AG04450 (cell line): Measurements from ENCODE around the gene VPS37C. TPM values are rescaled to one million over a fixed set of nuclear protein-coding genes. Genes with fewer than 3 reads are reported as not detected.

Experiments used
- CTCF ChIA-PET: fragments of 300-600, 350-600 bp; formaldehyde crosslinking; extraction: SDS; loops from one replicate; lab custom pipeline; 2022; ENCODE audit warnings: antibody characterized with exemption, inconsistent platforms; lab: Charles Lee
- POLR2A ChIA-PET: fragments of 350-600 bp; formaldehyde crosslinking; extraction: SDS; loops from one replicate; lab custom pipeline; 2021; ENCODE audit warnings: antibody characterized with exemption, inconsistent platforms; lab: Yijun Ruan, JAX
- DNase-seq: peaks from one replicate; pipeline ENCODE4 v3.0.0-alpha.2; 2011; ENCODE audit warnings: low read depth, low spot score
- H3K27ac ChIP-seq: one replicate; pipeline ENCODE4 v1.5.1; 2012; ENCODE audit warnings: low read depth, low read length, control low read depth
- H3K27me3 ChIP-seq: one replicate; pipeline ENCODE4 v1.6.0; 2012; ENCODE audit warnings: low read length; ENCODE audit not compliant: control insufficient read depth, insufficient read depth
- H3K4me3 ChIP-seq: 2 replicates; pipeline ENCODE4 v1.5.1; 2011; ENCODE audit warnings: mild to moderate bottlenecking, low read depth, low read length, control low read depth
- H3K9me3 ChIP-seq: 2 replicates; pipeline ENCODE4 v1.5.1; 2012; ENCODE audit warnings: low read length; ENCODE audit not compliant: control insufficient read depth, insufficient read depth
- polyA plus RNA-seq: library from polyadenylated mRNA; depleted of rRNA; stranded (reverse); fragments of >200 nt; gene quantifications from 2 replicates; pipeline ENCODE4 v1.2.3, GENCODE V29; 2011
- TF ChIP-seq, protein P1 (sequence below): IDR thresholded peaks from 2 replicates; pipeline ENCODE4 v1.5.1; 2011; ENCODE audit warnings: low read depth, low read length, control low read depth, inconsistent platforms

Gene VPS37C
- polyA plus RNA-seq, 1 experiment = 10.9 TPM

DNA sequence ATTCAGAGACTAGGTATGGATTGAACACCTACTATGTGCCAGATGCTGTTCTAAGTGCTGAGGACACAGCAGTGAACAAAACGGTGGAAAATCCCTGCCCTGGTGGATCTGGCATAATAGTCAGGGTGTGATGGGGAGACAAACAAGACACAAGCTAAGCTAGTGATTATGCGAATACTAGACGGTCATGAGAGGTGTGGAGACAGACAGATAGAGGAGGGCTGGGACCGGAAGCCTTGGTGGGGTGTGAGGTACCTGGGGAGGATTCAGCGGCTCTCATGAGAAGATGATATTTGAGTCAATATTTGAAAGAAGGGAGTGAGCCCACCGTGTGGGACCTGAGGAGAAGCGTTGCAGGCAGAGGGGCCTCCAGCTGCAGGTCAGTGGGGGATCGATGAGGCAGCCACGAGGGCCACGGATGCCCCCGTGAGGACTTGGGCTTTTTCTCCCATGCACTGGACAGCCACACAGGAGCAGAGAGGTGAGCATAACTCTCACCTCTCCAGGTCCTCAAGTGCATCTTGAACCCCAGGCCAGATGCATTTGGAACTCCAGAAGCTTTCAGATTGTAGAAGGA is 54.2 kb downstream of the VPS37C start:
- TF ChIP-seq, protein P1, sequence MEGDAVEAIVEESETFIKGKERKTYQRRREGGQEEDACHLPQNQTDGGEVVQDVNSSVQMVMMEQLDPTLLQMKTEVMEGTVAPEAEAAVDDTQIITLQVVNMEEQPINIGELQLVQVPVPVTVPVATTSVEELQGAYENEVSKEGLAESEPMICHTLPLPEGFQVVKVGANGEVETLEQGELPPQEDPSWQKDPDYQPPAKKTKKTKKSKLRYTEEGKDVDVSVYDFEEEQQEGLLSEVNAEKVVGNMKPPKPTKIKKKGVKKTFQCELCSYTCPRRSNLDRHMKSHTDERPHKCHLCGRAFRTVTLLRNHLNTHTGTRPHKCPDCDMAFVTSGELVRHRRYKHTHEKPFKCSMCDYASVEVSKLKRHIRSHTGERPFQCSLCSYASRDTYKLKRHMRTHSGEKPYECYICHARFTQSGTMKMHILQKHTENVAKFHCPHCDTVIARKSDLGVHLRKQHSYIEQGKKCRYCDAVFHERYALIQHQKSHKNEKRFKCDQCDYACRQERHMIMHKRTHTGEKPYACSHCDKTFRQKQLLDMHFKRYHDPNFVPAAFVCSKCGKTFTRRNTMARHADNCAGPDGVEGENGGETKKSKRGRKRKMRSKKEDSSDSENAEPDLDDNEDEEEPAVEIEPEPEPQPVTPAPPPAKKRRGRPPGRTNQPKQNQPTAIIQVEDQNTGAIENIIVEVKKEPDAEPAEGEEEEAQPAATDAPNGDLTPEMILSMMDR = no peak
- no peak for DNase-seq
- Histone ChIP-seq H3K27me3 (peaks cover 9% of the 10 kb centered on the region), H3K4me3 (no peak overlapping the region), H3K9me3 (peaks cover 6% of the 10 kb centered on the region; the same call in 1 of the 2 replicates), H3K27ac (no peak overlapping the region)
- ChIA-PET CTCF (interaction anchor here (1.4 kb wide), 1 partner anchor 22 kb away, joined by 4 read pairs; no protein-coding TSS in a partner anchor), POLR2A (no interaction called here)

DNA sequence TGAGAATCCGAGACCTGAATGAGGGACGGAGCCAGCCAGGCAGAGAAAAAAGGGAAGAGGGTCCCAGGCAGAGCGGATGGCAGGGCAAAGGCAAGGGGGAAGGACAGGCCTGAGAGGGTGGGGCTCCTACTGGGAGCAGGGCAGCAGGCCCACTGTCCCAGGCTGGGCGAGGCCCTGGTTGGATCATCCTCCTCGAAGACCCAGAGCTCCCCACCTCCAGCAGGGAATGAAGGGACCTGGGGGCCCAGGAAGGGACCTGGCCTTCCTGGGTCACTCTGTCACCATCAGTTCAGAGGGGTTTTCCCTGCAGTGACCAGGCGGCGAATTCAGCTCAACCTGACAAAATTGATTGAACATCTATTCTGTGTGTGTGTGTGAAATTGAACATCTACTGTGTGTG is 54.9 kb downstream of the VPS37C start:
- ChIA-PET CTCF (no interaction called here), POLR2A (no interaction called here)
- Histone ChIP-seq H3K27ac (no peak overlapping the region), H3K4me3 (no peak overlapping the region), H3K9me3 (peaks cover 10% of the 10 kb centered on the region; the same call in 1 of the 2 replicates), H3K27me3 (peaks cover 9% of the 10 kb centered on the region)
- TF ChIP-seq, protein P1 = no peak
- no peak for DNase-seq

DNA sequence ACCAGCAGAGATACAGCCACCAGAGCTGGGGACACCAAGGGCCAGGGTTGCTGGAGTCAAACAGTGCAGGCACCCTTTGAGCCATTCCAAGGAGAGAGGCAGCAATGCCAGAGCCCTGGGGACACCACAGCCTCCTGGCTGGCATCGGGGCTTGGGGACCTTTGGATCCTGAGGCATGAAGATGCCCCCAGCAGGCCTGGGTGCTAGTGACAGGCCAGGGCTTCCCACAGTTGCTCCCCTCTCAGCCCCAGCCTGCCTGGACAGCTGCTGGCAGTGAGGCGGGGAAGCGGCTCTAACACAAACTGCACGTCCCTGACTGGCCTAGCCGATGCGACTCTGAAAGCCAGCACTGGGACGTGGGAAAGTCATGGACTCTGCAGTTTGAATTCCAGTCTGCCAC is 56.3 kb downstream of the VPS37C start:
- H3K9me3 ChIP-seq = peaks cover 10% of the 10 kb centered on the region; the same call in 1 of the 2 replicates
- DNase-seq = no peak
- H3K27me3 ChIP-seq = peaks cover 4% of the 10 kb centered on the region
- H3K27ac ChIP-seq = no peak overlapping the region
- TF ChIP-seq, protein P1 = no peak
- ChIA-PET CTCF (no interaction called here), POLR2A (no interaction called here)
- H3K4me3 ChIP-seq = no peak overlapping the region

DNA sequence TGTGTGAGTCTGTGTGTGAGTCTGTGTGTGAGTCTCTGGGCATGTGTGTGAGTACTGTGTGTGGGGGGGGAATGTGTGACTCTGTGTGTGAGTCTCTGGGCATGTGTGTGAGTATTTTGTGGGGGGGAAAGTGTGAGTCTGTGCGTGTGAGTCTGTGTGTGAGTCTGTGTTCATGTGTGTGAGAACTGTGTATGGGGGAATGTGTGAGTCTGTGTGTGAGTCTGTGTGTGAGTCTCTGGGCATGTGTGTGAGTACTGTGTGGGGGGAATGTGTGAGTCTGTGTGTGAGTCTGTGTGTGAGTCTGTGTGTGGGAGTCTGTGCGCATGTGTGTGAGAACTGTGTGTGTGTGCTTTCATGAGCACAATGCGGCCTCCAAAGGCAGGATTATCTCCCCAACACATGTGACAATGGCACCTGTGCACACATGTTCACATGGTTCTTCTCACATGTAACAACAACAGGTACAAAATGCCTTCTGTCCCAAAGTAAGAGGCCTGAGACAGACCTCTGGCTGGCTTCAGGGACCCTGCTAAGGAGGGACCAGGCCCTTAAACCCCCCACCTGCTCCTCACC is 57.3 kb downstream of the VPS37C start:
- no peak for DNase-seq
- ChIA-PET CTCF (no interaction called here), POLR2A (no interaction called here)
- peaks cover 10% of the 10 kb centered on the region; the same call in 1 of the 2 replicates for H3K9me3 ChIP-seq
- no peaks in the 10 kb centered on the region for H3K27me3 ChIP-seq
- H3K4me3 ChIP-seq = no peak overlapping the region
- TF ChIP-seq, protein P1 = no peak
- H3K27ac ChIP-seq = no peak overlapping the region
